ENCODE measurements around the gene MTHFD2. TPM values are rescaled to one million over a fixed set of nuclear protein-coding genes. Genes with fewer than 3 reads are reported as not detected.

The MTHFD2 gene
- total and polyA plus RNA-seq, 2 experiments from 2014 or later, result 144 to 215 TPM

- Histone ChIP-seq H4K20me1 (ENCODE audit: insufficient read depth) (no peaks in the 10 kb centered on the region), H3K27ac (no peak overlapping the region), H3K27me3 (replicated peaks; ENCODE audit: insufficient read depth) (no peaks in the 10 kb centered on the region), H3K4me1 (ENCODE audit: insufficient read depth) (no peaks in the 10 kb centered on the region), H3K4me2 (ENCODE audit: unreplicated experiment) (no peak overlapping the region), H3F3A (ENCODE audit: insufficient read depth) (0 out of 2 replicates have a peak, but pooled peaks cover 5% of the 10 kb centered on the region), H3K9ac (no peak overlapping the region), H3K9me2 (ENCODE audit: insufficient read depth) (no peaks in the 10 kb centered on the region), H2AFZ (no peak overlapping the region), H3K36me3 (ENCODE audit: low read depth) (no peaks in the 10 kb centered on the region), H3K4me3 (no peak overlapping the region), H3K79me2 (ENCODE audit: insufficient read depth) (no peaks in the 10 kb centered on the region), H3K9me3 (ENCODE audit: low read depth) (no peaks in the 10 kb centered on the region)
- DNase-seq, result no peak
- in situ Hi-C loops (cut with MboI), result no loop called here
- TF ChIP-seq EZH2phosphoT487 (IDR thresholded peaks at IDR 0.05; ENCODE audit: insufficient read depth, low read depth), result no peak
- TF ChIP-seq EZH2 (IDR thresholded peaks at IDR 0.05; ENCODE audit: insufficient read depth, poor library complexity, severe bottlenecking), result no peak
- 85% methylated on average over 7 of the region's 7 CpGs for WGBS, 2 experiments (ENCODE audit: low coverage in 1 of 2, low lambda C conversion rate in 2 of 2, missing lambda C conversion rate in 2 of 2)
Observed at GRCh38 chr2:74242354-74243071, 44.1 kb downstream of the MTHFD2 start.

DNA sequence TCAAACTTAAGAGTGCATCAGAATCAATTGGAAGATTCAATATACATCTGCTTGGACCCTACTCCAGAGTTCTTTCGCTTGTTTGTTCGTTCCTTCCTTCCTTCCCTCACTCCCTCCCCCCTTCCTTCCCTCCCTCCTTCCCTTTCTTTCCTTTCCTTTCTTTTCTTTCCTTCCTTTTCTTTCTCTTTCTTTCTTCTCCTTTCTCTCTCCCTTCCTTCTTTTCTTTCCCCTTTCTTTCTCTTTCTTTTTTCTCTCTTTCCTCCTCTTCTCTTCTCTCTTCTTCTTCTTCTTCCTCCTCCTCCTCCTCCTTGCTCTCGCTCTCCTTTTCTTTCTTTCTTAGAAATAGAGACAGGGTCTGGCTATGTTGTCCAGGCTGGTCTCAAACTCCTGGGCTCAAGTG is 45.9 kb downstream of the MTHFD2 start:
- in situ Hi-C loops (cut with MboI), result no loop called here
- no peaks in the 10 kb centered on the region for H3K4me1 ChIP-seq (ENCODE audit: insufficient read depth)
- 88 to 95% methylated on average over 3 of the region's 3 CpGs for WGBS, 2 experiments (ENCODE audit: low coverage in 1 of 2, low lambda C conversion rate in 2 of 2, missing lambda C conversion rate in 2 of 2)

GRCh38 chr2:74246496-74247195 is 48.2 kb downstream of the MTHFD2 start:
- H3K4me1 ChIP-seq (ENCODE audit: insufficient read depth), result no peaks in the 10 kb centered on the region
- H3F3A ChIP-seq (ENCODE audit: insufficient read depth), result no peaks in the 10 kb centered on the region
- no peaks in the 10 kb centered on the region for H3K79me2 ChIP-seq (ENCODE audit: insufficient read depth)
- no peaks in the 10 kb centered on the region for H3K36me3 ChIP-seq (ENCODE audit: low read depth)
- in situ Hi-C loops (cut with MboI), result no loop called here
- 82 to 86% methylated on average over 14 of the region's 14 CpGs for WGBS, 2 experiments (ENCODE audit: low coverage in 1 of 2, low lambda C conversion rate in 2 of 2, missing lambda C conversion rate in 2 of 2)
- no peak overlapping the region for H3K4me2 ChIP-seq (ENCODE audit: unreplicated experiment)
- H3K9me3 ChIP-seq (ENCODE audit: low read depth), result no peaks in the 10 kb centered on the region
- no peaks in the 10 kb centered on the region for H3K27me3 ChIP-seq (replicated peaks; ENCODE audit: insufficient read depth)
- no peaks in the 10 kb centered on the region for H3K9me2 ChIP-seq (ENCODE audit: insufficient read depth)
- H3K9ac ChIP-seq, result no peak overlapping the region
- no peak for DNase-seq
- no peaks in the 10 kb centered on the region for H4K20me1 ChIP-seq (ENCODE audit: insufficient read depth)
- no peak overlapping the region for H3K4me3 ChIP-seq
- no peak overlapping the region for H2AFZ ChIP-seq
- TF ChIP-seq EZH2phosphoT487 (IDR thresholded peaks at IDR 0.05; ENCODE audit: insufficient read depth, low read depth) (no peak), EZH2 (IDR thresholded peaks at IDR 0.05; ENCODE audit: insufficient read depth, poor library complexity, severe bottlenecking) (no peak)
- no peak overlapping the region for H3K27ac ChIP-seq

More for the DNA sequence above, 45.9 kb downstream of the MTHFD2 start:
- H4K20me1 ChIP-seq (ENCODE audit: insufficient read depth), result no peaks in the 10 kb centered on the region
- no peak overlapping the region for H3K9ac ChIP-seq
- H3F3A ChIP-seq (ENCODE audit: insufficient read depth), result no peaks in the 10 kb centered on the region
- H3K27ac ChIP-seq, result no peak overlapping the region
- no peak for TF ChIP-seq EZH2phosphoT487 (IDR thresholded peaks at IDR 0.05; ENCODE audit: insufficient read depth, low read depth)
- TF ChIP-seq EZH2 (IDR thresholded peaks at IDR 0.05; ENCODE audit: insufficient read depth, poor library complexity, severe bottlenecking), result no peak
- no peaks in the 10 kb centered on the region for H3K79me2 ChIP-seq (ENCODE audit: insufficient read depth)
- H3K9me2 ChIP-seq (ENCODE audit: insufficient read depth), result no peaks in the 10 kb centered on the region
- no peaks in the 10 kb centered on the region for H3K36me3 ChIP-seq (ENCODE audit: low read depth)
- no peak overlapping the region for H2AFZ ChIP-seq
- no peaks in the 10 kb centered on the region for H3K9me3 ChIP-seq (ENCODE audit: low read depth)
- no peaks in the 10 kb centered on the region for H3K27me3 ChIP-seq (replicated peaks; ENCODE audit: insufficient read depth)
- DNase-seq, result no peak
- H3K4me2 ChIP-seq (ENCODE audit: unreplicated experiment), result no peak overlapping the region
- no peak overlapping the region for H3K4me3 ChIP-seq

GRCh38 chr2:74249406-74250122 is 51.1 kb downstream of the MTHFD2 start:
- Histone ChIP-seq H3K4me3 (no peak overlapping the region), H3F3A (ENCODE audit: insufficient read depth) (no peaks in the 10 kb centered on the region), H3K4me2 (ENCODE audit: unreplicated experiment) (no peak overlapping the region), H3K27ac (no peak overlapping the region), H3K9me3 (ENCODE audit: low read depth) (no peaks in the 10 kb centered on the region), H4K20me1 (ENCODE audit: insufficient read depth) (no peaks in the 10 kb centered on the region), H3K36me3 (ENCODE audit: low read depth) (no peaks in the 10 kb centered on the region), H3K9ac (no peak overlapping the region), H3K9me2 (ENCODE audit: insufficient read depth) (no peaks in the 10 kb centered on the region), H2AFZ (no peak overlapping the region), H3K27me3 (replicated peaks; ENCODE audit: insufficient read depth) (no peaks in the 10 kb centered on the region), H3K79me2 (ENCODE audit: insufficient read depth) (no peaks in the 10 kb centered on the region), H3K4me1 (ENCODE audit: insufficient read depth) (no peaks in the 10 kb centered on the region)
- in situ Hi-C loops (cut with MboI), result no loop called here
- WGBS, 2 experiments (ENCODE audit: low coverage in 1 of 2, low lambda C conversion rate in 2 of 2, missing lambda C conversion rate in 2 of 2), result 40 to 46% methylated on average over 6 of the region's 6 CpGs
- no peak for DNase-seq
- TF ChIP-seq EZH2phosphoT487 (IDR thresholded peaks at IDR 0.05; ENCODE audit: insufficient read depth, low read depth), result no peak

Measured in GM23248 (cell line).